Activated CD4-positive, alpha-beta T cell treated with anti-CD3 and anti-CD28 coated beads for 4 hours (primary cell): ENCODE measurements around the gene LGI4.
"Not testable (repeated sequence)": the region's sequence is repeated elsewhere in the genome, so short reads cannot be mapped to it uniquely, and the experiment has no call there.

Experiments used
- DNase-seq, 2 donors: peaks; one replicate each; pipeline ENCODE4 v3.0.0-alpha.2; 2020

Gene LGI4

DNA sequence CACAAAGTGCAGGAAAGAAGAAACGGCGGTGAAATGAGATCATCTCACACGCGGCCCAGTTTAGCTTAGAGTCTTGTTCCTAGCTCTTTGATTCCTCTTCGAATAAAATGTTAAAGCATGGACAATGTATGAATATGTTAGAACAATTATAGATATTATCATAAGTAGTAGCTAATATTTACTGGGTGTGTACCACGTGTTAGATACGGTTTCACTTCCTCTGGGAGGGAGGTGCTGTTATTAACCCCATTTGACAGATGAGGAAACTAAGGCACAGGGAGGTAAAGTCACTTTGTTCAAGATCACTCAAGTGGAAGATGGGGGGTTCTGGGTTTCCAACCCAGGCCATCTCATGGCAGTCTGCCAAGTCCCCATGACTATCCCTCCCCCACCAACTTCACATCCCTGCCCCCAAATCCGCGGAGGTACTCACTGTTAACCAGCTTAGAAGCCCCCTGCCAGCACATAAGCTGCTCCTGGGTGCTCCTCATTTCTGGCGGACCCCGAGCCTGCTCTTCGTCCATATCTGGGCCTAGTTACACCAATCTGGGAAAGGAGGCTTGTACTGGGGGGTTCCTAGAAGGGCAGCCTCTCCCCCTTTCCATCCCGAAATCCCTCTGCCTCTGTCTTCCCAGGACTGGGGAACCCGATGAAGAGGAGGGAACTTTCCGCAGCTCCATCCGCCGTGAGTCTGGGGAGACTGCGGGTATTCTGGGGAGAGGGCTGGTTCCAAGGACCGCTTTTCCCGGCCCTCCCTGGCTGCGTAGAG lies 7.2 kb upstream of the LGI4 start:
- no peak for DNase-seq

DNA sequence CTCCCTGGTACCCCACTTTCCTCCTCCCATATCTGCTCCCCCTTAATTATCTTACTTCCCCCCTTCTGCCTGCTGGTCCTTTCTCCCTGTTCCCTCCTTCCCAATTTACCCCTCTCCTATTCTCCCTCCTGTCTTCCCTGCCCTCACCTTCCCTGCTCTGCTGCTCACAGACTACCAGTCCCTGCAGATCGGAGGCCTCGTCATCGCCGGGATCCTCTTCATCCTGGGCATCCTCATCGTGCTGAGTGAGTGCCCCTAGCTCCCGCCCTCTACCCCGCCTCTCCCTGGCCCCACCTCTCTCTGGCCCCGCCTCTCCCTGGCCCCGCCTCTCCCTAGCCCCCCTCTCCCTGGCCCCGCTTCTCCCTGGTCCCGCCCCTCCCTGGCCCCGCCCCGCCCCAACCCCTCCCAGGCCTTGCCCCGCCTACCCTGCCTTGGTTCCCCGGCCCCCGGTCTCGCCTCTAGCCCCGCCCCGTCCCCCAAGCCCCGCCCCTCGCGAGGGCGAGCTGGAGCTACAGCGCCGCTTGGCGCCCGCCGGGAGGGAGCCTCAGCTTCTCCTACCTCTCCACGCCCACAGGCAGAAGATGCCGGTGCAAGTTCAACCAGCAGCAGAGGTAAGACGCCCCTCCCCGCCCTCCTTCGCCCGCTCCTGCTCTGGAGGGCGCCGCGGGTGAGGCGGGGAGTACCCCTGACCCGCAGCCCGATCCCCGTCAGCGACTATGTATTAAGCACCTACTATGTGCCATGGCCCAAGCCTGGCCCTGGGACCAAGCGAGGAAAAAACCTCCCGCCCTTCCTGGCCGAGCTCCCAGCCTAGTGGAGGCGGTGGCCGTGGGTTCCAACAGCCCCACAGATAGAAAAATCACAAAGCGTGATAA lies 6.3 kb upstream of the LGI4 start:
- DNase-seq = peak; percentile 96 to 97

DNA sequence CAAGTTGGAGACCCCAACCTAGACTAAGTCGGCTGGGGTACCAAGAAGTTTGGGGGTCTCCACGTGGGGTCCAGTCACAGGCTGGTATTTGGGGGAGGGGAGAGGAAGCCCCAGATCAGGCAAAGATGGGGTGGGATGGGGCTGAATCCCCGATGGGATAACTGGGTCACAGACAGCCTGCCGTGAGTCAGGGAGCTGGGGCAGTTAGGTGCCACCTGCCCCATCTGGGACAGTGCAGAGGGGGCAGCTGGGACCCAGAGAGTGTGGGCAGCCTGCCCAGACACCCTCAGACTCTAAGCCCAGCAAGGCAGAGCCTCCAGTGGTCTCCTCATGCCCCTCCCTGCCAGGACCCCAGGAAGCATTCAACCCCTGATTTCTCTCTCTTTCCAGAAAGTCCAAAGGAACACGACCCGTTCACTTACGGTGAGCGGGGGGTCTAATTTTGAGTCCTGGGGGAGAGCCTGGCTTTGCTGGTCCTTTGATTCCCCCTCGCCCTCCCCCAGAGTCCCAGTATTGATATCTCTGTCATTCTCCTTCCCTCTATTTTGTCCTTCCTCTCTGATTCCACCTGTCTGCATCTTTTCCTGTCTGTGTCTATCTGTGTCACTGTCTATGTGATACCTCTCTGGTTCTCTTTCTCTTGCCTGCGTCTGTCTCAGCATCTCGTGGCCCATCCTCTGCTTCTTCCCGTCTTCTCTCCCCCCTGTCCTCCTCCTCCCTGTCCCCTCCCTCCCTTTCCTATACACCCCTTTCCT lies 5.5 kb upstream of the LGI4 start:
- DNase-seq = no peak

DNA sequence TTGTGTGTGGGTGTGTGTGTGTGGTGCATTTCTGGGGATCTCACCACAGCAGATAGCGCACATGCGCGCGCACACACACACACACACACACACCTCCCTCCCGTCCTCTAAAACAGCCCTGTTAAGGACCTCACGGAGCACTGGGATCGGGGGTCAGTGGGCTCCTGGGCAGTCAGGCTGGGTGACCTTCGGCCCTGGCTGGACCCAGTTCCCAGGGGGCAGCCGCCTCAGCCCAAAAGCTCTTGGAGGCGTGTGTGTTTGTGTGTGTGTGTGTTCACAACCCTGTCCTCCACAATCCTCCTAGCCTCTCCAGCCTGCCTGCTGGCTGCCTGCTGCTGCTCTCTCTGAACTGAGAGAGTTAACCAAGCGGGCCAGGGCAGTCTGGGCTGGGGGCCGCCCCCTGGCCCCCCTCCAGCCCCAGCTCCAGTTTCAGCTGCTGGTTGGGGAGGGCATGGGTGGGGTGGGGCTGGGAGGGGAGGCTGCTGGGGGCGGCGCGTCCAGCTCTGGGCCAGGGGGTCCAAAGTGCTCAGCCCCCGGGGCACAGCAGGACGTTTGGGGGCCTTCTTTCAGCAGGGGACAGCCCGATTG lies 3.5 kb upstream of the LGI4 start, which contains the start of gene FXYD1:
TSS of gene FXYD1 (plus strand) at position 520 of the 588 bp plus-strand sequence. CDS start 1,256 bp downstream, outside the sequence.
- DNase-seq = no peak

DNA sequence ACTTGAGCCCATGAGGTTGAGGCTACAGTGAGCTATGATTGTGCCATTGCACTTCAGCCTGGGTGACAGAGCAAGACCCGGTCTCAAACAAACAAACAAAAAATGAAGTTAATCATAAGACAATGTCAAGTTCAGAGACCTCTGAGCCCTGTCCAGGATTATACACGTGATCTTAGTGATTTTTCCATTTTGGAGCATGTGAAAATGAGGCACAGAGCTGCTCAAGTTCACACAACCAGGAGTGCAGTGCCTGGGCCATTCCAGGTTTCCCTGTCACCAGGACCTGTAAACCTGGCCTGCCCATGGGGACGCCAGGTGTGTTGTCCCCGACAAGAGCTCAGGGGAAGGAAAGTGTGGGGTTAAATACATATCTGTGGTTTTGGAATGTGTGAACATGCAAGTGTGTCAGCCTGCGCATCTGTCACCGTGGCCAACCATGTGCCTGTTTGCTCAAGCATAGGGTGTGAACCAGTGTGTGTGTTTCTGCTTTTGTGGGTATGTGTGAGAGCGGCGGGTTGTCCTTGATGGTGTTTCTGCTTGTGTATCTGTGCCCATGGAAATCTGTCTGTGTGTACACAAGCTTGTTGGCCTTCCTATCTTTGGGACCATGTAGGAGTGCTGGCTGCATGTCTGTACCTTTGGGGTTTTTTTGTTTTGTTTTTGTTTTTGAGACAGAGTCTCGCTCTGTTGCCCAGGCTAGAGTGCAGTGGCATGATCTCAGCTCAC lies 2.3 kb upstream of the LGI4 start:
- DNase-seq = no peak

DNA sequence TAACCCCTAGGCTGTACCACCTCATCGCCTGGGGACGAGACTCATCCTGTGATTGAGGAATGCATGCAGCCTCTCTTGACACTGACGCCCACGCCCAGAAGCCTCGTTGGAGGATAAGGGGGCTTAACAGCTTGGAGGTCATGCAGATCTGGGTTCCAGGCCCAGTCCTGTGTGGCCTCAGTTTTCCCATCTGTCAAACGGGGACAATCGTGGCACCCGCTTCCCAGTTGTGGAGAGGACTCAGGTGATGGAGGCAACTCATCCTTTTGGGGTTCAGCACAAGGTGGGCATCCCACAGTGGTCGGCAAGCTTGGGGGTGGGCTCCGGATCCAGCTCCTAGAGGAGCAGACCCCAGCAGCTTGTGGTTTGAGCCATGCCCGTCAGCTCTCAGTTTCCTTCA lies 1.4 kb upstream of the LGI4 start:
- DNase-seq = no peak

DNA sequence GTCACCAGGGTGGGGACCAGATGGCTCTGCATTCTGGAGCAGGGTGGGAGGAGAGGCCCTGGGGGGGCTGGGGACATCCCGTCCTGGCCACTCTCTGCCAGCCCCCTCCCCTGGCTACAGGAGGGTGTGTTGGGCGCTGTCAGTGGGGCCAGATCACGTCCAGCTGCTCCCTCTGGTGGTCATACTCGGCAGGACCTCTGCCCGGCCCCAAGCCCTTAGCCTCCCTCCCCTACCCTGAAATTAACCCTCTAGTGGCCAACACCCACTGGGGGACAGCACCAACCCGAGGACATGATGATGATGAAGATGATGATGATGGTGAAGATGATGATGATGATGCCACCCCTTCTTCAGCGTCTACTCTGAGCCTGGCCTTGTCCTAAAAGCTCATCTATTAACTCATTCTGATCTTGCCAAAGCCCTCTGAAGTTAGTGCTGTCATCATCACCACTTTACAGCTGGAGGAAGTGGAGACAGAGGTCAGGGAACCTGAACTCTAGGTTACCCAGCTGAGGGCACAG lies 590 bp upstream of the LGI4 start:
- peak; percentile 53 to 59 for DNase-seq

DNA sequence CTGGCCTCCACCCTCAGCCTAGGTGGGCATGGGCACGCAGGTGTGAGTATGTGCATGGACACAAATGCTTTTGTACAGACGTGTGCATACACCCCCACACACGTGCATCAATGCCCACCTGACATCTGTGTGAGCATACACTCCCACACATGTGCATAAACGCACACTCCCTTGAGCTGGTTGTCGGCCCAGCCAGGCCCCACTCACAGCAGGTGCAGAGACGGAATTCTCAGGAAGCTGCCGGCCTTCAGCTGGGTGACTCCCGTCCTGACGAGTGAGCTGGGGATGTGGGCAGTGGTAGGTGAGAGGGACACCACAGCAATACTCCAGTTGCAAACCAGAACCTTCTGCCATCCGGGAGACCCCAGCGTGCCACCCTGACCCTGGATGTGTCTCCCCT lies 1.0 kb downstream of the LGI4 start:
- no peak for DNase-seq

DNA sequence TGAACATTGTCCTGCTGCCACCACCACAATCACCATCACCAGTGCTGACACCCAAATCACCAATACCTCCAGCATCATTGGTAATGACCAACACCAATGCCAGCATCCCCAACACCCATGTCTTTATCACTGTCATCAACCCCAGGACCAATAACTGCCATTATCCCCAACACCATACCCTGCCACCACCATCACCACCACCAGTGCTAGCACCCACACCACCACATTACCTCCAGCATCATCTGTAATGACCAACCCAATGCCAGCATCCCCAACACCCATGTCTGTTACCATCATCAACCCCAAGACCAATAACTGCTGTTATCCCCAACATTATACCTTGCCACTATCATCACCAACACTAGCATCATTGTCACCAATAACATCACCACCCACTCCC lies 2.6 kb downstream of the LGI4 start:
- no peak for DNase-seq

DNA sequence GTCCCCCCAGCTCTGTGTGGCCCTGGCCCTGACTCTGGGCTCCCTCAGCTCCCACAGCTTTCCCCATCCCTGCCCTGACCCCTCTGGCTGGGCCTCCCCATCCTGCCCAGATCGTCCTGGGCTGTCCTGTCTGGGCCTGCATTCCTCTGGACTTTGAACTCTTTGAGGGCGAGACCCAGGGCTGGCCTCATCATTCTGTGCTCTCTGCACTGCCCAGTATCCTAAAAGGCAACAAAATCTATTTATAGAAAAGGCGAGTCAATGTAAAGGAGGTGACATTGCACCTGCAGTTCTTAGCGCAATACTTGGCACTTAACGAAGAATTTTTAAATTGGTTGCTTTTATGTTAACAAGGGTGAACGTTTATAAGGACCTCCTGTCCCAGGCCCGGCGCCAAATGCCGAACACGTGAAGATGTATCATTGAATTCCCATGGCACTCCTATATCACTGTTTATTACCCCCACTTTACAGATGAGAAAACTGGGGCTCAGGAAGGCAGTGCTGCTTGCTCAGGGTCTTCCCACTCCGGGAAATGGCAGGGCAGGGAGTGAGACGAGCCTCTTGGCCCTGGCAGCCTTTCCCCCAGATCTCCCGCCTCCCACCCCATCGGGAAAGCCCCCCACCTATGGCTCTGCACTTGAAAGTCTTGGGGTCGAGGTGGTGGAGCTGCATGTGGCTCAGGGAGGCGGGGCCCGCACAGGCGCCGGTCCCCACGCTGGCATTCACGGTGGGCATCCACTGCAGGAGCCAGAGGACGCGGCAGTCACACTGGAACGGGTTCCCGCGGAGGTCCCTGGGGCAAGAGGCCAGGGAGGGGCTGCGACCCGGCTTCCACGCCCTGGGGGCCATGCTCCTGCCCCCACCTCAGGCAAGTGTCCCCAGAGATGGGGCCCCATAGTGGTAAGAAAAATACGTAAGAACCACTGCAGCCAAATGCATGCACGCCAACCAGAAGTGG lies 3.8 kb downstream of the LGI4 start:
- no peak for DNase-seq

DNA sequence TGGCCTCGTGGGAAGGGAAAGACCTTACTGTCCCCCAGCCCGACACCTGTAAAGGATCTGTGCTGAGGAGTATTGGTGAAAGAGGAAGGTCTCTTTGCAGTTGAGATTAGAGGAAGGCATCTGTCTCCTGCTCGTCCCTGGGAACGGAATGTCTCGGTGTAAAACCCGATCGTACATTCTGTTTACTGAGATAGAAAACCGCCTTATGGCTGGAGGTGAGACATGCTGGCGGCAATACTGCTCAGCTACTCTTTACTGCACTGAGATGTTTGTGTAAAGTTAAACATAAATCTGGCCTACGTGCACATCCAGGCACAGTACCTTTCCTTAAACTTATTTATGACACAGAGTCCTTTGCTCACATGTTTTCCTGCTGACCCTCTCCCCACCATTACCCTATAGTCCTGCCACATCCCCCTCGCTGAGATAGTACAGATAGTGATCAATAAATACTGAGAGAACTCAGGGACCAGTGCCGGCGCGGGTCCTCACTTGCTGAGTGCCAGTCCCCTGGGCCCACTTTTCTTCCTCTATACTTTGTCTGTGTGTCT lies 5.1 kb downstream of the LGI4 start:
- not testable (repeated sequence) for DNase-seq

DNA sequence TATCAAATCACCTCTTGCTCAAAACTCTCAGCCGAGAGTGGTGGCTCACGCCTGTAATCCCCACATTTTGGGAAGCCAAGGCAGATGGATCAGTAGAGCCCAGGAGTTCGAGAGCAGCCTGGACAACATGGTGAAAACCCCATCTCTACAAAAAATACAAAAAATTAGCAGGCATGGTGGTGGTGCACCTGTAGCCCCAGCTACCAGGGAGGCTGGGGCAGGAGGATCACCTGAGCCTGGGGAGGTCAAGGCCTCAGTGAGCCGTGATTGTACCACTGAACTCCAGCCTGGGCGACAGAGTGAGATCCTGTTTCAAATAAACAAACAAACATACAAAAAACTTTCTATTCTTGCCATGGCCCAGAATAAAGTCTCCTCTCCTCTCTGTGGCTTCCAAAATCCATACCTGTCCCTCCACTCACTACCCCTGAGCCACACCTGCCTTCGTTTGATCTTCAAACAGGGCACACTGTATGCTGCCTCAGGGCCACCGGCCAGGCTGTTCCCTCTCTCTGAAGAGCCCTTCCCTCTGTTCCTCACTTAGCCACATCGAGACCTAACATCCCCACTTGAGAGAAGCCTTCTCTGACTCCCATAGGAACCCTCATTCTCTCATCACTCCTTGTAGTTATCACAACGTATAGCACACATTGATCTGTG lies 6.3 kb downstream of the LGI4 start:
- DNase-seq = no peak

DNA sequence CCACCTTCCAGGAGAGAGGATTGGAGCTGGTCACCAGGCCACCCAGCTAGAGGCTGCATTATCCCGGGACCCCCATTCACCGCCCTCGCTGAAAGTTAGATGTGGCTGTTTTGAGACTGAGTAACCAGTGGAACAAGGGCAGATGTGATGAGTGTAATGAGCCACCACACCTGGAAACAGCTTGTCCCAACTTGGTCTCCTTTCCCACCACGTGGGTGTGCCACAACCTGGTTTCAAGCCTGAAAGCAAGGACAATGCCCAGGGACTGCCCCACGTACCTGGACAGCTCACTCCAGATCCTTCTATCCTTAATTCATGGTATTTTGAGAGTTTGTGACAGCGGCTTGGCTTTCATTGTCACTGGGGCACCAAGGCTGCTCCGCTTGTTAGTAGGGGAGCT lies 7.0 kb downstream of the LGI4 start:
- no peak for DNase-seq

DNA sequence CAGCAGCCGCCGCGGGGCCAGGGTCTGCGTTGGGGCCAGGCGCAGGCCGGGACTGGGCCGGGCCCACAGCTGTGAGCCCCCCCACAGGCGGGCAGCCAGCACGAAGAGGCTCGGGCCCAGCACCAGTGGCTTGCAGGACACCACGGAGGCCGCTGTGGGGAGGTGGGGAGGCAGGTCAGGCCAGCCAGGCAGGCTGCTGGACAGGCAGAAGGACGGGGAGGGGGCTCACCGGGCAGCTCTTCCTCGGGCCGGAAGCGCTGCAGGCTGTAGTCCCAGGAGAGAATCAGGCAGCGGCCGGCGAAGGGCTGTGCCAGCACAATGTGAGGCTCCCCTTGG lies 8.3 kb downstream of the LGI4 start:
- DNase-seq = no peak

DNA sequence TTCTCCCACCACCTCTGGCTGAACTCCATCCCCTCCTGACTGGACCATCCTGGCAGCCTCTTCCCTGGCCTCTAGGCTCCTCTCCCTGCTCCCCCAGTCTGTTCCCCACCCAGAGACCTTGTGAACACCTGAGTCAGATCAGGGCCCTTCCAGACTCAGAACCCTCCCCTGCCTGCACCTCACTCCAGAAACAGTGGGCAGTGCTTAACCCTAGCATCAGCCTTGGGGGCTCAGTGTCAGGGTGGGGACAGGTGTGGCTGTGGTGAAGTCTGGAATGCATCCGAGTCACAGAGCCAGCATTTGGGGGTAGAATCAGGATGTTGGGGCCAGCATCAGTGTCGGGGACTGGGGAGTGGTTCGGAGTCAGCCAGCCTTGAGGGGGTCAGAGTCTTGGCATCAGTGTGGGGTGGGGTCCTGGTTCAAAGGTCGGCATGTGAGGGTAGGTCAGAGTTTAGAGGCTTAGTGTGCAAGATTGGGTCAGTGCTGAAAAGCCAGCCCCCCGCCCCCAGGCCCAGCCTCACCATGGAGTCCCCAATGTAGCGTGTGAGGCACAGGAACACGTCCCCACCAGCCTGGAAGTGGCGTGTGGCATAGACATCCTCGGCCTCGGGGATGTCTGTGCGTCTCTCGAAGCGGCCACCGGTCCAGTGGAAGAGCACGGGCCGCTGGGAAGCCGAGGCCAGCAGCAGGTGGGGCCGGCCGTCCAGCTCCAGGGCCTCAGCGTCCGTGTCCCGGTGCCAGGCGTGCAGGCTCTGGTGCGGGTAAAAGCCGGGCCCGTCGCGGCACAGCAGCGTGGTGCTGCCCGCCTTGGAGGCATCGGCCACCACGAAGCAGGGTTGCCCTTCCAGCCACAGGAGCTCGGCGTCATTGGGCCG lies 8.9 kb downstream of the LGI4 start:
- no peak for DNase-seq

DNA sequence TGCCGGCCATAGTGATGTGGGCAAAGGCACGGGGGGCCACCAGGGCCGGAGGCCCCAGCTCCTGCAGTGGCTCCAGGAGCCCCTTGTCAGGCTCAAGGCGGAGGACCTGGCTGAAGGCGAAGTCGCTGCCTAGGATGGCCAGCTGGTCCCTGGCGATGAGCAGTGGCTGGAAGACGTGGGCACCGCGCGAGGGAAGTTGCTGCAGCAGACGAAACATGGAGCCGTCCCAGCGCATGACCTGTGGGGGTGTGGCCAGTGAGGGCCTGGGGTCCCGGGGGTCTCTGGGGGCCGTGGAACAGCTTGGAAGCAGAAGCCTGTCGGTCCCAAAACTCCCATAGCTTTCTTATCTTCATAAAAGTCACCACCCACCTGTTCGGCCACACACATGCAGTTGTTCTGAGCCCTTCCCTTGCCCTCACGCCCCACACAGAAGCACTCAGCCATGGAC lies 9.6 kb downstream of the LGI4 start:
- DNase-seq = no peak

DNA sequence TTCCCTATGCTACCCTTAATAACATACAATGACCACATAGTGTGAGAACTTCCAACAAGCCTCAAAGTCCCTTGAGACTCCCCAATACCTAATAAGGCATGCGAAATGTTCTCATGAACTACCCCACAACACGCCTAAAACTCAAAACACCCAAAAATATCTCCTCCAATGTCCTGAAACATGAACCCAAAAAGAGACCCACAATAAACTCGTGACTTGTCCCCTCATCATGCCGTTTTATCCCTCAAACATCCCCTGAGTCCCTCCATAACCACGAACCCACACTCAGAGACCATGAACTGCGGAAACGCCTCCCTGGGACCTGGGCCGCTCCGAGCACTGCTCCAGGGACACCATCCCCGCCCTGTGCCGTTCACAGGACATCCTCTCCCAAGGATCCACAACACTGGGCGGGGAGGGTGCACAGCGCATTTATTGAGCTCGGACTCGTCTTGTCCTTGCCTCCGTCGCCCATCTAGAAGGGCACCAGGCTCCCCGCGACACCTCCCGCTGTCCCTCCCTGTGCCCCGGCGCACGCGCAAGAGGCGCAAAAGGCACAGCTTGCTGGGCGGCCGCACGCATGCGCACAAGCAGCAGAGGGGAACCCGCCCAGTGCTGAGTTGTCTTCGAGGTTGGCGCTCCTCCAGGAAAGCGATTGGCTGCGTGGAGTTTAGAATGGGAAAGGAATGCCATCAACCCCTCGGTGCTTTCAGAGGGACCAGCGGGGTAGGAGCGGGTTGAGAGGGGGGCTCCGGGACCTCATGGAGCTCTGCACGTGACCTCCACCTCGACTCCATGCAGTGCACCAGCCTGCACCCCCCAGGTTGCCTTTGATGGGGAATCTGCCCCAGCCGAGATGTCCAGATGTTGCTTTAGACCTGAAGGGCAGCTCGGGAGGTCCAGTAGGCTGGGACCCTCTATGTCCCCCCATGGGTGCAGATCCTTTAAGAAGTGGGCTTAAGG lies 10.5 kb downstream of the LGI4 start:
- peak; percentile 85 to 89 for DNase-seq

DNA sequence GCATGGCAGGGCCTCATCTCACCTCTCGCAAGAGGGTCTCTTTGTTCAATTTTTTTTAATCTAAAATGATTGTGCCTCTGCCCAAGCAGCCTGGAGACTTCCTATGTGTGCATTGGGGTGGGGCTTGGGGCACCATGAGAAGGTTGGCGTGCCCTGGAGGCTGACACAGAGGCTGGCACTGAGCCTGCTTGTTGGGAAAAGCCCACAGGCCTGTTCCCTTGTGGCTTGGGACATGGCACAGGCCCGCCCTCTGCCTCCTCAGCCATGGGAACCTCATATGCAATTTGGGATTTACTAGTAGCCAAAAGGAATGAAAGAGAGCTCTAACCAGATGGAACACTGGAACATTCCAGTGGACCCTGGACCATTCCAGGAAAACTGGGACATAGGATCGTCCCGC lies 11.3 kb downstream of the LGI4 start:
- DNase-seq = no peak
